Forelimb muscle (tissue), 1 donor: Measurements from ENCODE around the gene PTBP1. TPM values are rescaled to one million over a fixed set of nuclear protein-coding genes. Genes with fewer than 3 reads are reported as not detected.
"Not testable (repeated sequence)": the region's sequence is repeated elsewhere in the genome, so short reads cannot be mapped to it uniquely, and the experiment has no call there.

ENCODE experiments used
- DNase-seq: peaks from one replicate; pipeline ENCODE4 v3.0.0-alpha.2; 2013; ENCODE audit warnings: low read depth
- polyA plus RNA-seq: library from polyadenylated mRNA; unstranded; fragments of 120-200 nt; gene quantifications from one replicate; pipeline ENCODE4 v1.2.1, GENCODE V29; 2013; ENCODE audit not compliant: insufficient read length

Gene PTBP1
- polyA plus RNA-seq, 1 donor, result 101 TPM

DNA sequence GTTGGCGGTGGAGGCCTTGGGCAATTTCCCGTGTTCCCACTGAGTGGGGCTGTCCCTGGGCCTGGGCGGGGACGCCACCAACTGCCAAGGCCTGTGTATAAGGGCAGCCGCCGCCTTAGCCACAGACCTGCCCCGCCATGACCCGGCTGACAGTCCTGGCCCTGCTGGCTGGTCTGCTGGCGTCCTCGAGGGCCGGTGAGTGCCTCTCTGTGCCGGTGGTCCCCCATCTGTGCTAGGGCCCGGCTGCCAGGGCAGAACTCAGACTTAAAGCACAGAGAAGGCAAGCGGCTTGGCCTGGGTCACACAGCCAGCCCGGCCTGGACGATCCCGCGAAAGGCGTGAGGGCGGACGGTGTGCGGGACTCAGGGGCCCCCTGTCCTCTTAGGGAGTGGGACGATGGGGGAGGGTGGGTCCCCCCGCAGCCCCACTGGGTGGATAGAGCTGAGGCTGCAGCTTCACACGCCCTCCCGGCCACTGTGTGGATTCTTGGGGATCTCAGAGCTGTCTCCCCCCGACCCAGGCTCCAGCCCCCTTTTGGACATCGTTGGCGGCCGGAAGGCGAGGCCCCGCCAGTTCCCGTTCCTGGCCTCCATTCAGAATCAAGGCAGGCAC is 30.6 kb downstream of the PTBP1 start, which contains the start of gene AZU1:
Gene AZU1, plus strand, starts transcription at position 128 of the 612 bp plus-strand sequence. Its CDS starts 10 bp downstream, at position 138.
- DNase-seq, result no peak

DNA sequence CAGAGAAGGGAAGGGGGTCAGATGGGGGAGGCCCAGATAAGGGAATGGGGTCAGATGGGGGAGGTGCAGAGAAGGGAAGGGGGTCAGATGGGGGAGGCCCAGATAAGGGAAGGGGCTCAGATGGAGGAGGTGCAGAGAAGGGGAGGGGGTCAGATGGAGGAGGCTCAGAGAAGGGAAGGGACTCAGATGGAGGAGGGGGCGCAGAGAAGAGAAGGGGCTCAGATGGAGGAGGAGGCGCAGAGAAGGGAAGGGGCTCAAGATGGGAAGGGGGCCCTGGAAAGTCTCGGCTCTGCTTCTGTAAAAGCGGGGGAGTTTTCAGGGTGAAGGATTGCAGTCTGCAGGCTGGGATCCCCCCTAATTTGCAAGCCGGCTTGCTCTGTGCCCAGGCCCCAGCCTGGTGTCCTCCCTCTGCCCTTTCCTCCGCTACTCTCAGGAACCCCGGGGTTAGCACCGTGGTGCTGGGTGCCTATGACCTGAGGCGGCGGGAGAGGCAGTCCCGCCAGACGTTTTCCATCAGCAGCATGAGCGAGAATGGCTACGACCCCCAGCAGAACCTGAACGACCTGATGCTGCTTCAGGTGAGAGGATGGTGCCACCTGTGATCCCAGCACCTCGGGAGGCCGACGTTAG is 32.0 kb downstream of the PTBP1 start:
- no peak for DNase-seq

DNA sequence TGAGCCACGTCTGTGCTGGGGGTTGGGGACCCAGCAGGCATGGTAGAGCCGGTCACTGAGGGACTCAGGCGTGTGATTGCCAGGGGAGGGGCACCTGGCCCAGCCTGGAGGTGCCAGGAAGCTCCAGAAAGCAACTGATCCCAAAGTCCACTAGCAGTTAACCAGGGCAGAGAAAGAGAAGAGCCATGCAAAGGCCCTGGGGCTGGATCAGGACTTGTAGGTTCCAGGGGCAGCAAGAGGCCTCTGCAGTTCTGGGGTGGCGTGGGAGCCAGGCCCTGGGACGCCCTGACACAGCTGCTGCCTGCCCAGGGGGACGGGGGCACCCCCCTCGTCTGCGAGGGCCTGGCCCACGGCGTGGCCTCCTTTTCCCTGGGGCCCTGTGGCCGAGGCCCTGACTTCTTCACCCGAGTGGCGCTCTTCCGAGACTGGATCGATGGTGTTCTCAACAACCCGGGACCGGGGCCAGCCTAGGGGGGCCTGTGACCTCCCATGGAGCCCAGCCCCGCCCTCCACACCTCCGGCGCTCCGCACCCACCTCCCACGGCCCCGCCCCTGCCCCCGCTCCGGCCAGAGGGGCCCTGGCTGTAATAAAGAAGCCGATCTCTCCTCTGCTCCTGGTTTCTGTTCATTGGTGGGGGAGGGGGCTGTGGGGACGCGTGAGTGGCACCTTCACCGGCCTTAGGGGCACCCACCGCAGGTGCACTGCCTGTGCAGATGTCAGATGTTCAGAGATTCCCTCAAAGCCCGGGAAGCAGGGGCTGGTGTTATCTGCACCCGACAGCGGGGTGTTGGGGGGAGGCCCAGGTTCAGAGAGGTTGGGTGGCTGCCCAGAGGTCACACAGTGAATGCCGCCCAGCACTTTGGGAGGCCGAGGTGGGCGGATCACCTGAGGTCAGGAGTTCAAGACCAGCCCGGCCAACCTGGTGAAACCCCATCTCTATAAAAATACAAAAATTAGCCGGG is 34.4 kb downstream of the PTBP1 start:
- no peak for DNase-seq

DNA sequence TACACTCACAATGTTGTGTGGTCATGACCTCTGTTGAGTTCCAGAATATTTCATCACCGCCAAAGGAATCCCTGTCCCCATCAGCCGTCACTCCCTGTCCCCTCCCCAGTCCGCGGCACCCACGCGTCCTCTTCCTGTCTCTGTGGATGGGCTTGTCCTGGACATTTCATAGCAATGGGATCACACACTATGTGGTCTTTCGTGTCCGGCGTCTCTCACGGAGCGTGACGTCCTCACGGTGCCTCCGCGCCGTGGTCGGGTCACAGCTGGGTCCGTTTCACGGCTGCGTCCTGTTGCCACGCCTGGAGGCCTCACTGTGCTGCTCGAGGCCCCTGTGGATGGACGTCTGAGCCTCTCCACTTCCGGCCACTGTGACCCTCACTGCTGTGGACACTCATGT is 37.0 kb downstream of the PTBP1 start:
- DNase-seq, result no peak

DNA sequence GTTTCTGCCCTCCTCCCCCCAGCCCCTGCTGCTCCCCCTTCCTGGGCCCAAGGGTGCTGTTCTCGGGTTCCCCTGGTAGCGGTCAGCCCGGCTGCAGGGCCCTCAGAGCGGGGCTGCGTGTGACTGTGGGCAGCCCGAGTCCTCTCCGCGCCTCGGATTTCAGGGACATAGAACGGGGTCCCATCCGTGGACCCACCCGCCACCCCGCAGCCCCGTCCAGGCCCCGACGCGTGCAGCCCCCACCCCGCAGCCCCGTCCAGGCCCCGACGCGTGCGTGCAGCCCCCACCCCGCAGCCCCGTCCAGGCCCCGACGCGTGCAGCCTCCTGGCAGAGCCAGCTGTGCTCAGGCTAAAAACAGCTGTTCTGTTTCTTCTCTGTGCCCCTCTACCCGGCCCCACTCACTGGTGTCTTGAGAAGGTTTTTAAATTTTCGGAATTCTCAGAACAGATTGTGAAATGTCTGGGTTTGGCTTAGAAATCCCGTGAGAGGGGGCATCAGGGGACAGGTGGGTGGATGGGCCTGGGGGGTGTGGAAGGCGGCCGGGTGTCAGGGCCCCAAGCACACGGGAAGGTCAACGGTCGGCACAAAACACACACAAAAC is 38.1 kb downstream of the PTBP1 start:
- DNase-seq, result no peak

DNA sequence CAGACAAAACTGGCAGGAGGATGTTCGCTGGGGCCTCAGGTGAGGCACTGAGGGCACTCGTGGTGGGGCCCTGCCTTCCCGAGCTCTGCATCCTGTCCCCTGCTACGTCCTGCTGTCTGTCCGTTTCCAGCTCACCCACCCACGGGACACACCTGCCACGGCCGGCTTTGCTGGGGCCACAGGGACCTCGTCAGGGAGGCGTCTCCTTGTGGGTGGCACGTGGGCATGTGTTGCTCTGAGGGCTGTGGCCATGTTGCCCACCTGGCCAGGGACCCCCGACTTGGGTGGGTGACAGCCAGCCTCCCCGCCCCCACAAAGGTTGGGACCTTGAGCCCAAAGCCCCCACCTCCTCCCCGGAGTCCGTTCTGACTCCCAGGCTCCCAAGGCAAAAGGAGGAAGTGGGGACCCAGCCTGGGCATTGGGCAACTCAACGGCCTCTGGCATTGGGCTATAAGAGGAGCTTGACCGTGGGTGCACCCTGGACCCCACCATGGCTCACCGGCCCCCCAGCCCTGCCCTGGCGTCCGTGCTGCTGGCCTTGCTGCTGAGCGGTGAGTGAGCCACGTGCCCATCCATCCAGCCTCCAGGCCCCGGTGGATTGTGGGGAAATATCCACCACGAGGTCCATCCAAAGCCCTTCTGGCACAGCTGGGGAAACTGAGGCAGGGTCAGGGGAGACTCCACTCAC is 43.4 kb downstream of the PTBP1 start, which contains the start of gene PRTN3:
Gene PRTN3, plus strand, starts transcription at position 481 of the 688 bp plus-strand sequence. Its CDS starts 10 bp downstream, at position 491.
- DNase-seq, result no peak

DNA sequence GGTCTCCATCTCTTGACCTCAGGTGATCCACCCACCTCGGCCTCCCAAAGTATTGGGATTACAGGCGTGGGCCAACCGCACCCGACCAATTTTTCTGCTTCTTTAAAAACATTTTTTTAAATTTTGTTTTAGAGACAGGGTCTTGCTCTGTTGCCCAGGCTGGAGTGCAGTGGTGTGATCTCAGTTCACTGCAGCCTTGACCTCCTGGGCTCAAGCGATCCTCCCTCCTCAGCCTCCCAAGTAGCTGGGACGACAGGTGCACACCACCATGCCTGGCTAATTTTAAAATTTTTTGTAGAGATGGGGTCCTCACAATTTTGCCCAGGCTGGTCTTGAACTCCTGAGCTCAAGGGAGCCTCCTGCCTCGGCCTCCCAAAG is 45.5 kb downstream of the PTBP1 start:
- not testable (repeated sequence) for DNase-seq

DNA sequence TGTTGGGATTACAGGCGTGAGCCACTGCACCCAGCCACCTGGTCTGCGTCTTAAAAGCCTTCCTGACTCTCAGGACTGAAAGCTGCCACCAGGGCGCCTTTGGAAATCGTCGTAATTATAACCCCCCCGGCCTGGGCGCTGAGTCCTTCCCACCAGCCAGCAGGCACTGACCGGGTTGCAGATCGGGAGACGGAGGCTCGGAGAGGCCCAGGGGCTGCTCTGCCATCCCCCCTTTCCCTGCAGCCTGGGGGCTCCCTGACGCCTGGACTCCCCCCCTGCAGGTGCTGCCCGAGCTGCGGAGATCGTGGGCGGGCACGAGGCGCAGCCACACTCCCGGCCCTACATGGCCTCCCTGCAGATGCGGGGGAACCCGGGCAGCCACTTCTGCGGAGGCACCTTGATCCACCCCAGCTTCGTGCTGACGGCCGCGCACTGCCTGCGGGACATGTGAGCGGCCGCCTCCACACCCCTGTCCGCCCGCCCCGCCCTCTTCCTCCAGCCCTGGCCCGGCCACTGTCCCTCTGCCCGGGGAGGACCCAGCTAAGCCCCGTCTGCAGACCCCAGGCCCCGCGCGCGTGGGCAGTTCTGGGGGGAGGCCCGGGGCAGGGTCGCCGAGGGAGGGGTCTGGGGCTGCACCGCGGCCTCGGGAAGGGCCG is 46.1 kb downstream of the PTBP1 start:
- no peak for DNase-seq

DNA sequence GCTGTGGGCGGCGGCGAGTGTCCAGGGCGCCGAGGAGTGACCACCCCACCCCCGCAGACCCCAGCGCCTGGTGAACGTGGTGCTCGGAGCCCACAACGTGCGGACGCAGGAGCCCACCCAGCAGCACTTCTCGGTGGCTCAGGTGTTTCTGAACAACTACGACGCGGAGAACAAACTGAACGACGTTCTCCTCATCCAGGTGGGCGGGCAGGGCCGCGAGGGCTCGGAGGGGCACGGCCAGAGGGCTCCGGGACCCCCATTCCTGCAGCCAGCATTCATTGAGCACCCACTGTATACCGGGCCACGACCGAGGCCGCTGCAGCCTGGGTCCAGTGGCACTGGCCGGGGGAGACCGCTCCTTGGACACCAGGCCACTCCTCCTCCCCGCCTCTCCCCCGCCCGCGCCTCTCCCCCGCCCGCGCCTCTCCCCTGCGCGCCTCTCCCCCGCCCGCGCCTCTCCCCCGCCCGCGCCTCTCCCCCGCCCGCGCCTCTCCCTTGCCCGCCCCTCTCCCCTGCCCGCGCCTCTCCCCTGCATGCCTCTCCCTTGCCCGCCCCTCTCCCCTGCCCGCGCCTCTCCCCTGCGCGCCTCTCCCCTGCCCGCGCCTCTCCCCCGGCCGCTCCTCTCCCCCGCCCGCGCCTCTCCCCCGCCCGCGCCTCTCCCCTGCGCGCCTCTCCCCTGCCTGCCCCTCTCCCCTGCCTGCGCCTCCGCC is 46.7 kb downstream of the PTBP1 start:
- no peak for DNase-seq

DNA sequence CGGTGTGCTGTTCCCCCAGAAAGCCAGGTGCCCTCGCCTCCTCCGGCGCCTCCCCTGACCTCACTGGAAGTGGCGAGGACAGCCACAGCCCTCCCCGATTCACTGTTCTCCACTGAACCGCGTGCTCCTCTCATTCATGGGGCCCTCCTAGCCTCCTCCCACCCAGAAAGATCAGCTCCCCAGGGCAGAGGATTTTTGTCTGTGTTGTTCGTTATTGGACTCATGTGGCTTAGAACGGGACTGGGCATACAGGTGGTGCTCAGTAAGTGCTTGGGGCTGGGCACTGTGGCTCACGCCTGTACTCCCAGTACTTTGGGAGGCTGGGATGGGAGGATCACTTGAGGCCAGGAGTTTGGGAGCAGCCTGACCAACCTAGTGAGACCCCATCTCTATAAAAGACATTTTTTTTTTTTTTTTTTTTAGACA is 47.3 kb downstream of the PTBP1 start:
- no peak for DNase-seq

DNA sequence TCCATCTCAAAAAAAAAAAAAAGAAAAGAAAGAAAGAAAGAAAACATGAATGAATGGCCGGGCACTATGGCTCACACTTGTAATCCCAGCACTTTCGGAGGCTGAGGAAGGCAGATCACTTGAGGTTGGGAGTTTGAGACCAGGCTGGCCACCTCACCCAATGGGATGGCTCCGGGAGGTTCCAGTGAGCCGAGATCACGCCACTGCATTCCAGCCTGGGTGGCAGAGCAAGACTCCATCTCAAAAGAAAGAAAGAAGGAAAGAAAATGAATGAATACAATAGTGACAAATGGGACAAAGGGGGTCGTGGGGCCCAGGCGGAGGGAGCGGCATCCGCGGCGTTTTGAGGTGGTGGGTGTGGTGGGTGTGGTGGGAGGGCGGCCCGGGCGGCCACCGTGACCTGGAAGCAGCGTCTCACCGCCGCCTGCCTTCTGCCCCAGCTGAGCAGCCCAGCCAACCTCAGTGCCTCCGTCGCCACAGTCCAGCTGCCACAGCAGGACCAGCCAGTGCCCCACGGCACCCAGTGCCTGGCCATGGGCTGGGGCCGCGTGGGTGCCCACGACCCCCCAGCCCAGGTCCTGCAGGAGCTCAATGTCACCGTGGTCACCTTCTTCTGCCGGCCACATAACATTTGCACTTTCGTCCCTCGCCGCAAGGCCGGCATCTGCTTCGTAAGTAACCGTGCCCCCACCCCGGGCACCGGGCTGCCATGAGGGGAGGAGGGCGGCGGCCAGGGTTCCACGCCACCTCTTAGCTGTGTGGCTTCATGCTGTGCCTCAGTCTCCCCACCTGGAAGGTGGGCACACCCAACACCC is 48.7 kb downstream of the PTBP1 start:
- no peak for DNase-seq

DNA sequence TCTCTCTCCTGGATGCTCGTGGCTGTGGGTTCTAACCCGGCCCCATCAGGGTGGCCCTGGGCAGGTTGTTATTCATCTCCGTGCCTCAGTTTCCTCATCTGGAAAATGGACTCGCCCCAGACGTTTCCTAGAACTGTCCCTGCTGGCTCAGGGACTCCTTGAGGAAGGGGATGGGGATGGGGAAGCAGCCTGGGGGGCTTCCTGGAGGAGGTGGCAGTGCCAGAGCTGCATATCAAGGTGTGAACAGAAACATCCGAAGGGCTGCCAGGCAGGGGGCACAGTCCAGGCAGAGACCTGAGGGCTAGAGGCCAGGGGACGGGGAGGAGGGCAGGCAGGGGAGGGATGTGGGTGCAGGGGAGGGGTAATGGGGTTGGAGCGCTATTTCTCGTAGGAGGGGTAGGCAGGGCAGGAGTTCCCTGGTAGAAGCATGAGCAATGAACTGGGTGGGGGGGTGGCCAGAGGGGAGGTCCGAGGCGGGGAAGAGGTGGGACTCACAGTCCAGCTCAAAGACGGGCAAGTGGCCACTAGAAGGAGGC is 51.2 kb downstream of the PTBP1 start:
- DNase-seq, result no peak

DNA sequence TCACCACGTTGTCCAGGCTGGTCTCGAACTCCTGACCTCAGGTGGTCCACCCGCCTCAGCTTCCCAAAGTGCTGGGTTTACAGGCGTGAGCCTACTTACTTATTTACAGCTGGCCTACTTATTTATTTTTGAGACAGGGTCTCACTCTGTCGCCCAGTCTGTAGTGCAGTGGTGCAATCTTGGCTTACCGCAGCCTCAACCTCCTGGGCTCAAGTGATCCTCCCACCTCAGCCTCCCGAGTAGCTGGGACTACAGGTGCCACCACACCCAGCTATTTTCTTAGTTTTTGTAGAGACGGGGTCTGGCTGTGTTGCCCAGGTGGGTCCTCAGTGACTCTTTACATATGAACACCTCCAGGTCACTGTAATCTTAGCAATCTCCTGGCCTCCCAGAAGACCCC is 51.9 kb downstream of the PTBP1 start:
- not testable (repeated sequence) for DNase-seq

DNA sequence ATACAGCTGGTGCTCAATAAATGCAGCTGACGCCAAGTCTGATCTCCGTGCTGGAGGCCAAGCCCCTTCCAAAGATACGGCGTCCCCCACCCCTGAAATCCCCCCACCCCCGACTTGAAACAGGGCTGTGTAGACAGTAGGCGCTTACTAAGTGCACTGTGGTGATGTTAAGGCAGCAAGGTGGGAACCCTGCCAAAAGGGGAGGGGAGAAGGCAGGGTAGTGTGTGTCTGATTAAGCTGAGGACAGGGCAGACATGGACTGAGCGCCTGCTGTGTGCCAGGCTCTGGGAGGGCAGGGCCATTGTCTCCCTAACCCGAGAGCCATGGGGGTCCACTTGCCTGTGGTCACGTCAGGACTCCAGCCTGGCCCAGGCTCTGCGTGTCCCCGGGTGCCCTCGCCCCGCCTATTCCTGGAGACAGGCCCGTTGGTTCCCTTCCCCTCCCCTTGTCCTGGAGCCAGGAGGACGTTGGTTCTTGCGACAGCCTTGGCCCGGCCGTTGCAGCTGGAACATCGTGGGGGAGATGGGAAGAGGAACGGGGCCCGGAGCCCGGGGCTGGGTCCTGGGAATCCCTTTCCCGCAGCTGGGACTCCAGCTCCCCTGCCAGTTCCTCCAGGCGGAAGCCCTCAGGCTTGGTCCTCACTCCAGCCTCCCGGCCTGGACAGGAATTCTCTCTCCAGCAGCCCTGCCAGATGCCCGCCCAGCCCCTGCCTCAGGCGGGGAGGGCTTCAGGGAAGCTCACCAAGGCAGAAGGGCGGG is 53.1 kb downstream of the PTBP1 start:
- no peak for DNase-seq

DNA sequence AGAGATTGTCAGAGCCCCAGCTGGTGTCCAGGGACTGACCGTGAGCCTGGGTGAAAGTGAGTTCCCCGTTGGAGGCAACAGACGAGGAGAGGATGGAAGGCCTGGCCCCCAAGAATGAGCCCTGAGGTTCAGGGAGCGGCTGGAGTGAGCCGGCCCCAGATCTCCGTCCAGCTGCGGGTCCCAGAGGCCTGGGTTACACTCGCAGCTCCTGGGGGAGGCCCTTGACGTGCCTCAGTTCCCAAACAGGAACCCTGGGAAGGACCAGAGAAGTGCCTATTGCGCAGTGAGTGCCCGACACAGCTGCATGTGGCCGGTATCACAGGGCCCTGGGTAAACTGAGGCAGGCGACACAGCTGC is 53.7 kb downstream of the PTBP1 start:
- no peak for DNase-seq

DNA sequence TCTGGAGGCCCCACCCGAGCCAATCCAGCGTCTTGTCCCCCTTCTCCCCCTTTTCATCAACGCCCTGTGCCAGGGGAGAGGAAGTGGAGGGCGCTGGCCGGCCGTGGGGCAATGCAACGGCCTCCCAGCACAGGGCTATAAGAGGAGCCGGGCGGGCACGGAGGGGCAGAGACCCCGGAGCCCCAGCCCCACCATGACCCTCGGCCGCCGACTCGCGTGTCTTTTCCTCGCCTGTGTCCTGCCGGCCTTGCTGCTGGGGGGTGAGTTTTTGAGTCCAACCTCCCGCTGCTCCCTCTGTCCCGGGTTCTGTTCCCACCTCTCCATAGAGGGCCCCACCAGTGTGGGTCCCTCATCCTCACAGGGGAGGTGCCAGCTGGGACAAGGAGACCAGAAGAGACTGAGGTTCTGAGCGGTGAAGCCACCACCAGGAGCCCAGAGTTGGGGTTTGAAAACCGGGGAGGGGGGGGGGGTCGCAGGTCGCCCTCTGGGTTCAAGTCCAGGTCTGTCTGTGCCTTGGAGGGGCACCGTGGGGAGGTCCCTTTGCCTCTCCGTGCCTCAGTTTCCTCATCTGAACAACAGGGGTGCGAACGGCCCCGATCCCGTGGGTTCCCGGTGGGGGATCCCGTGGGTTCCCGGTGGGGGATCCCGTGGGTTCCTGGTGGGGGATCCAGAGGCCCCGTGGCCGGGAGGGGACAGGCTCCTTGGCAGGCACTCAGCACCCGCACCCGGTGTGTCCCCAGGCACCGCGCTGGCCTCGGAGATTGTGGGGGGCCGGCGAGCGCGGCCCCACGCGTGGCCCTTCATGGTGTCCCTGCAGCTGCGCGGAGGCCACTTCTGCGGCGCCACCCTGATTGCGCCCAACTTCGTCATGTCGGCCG is 55.1 kb downstream of the PTBP1 start, which contains the start of gene ELANE:
Gene ELANE, plus strand, starts transcription at position 168 of the 878 bp plus-strand sequence. Its CDS starts 26 bp downstream, at position 194.
- DNase-seq, result no peak

DNA sequence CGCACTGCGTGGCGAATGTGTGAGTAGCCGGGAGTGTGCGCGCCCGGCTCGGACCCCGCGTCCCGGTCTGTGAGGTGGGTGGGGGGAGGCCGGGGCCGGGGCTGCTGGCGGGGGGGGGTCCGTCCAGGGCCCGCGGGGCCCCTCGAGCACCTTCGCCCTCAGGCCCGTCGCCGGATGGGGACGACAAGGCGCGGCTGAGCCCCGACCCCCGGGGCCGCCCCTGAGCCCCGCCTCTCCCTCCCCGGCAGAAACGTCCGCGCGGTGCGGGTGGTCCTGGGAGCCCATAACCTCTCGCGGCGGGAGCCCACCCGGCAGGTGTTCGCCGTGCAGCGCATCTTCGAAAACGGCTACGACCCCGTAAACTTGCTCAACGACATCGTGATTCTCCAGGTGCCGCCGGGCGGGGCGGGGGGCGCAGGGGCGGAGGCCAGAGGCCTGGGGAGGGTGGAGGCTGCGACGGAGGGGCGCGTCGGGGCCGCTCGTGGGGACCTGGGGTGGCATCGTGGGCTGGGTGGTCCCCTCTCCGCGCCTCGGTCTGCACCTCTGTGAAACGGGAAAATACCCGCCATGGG is 55.8 kb downstream of the PTBP1 start:
- DNase-seq, result no peak
